GM12864 (cell line): ENCODE measurements around the gene AKIRIN1.
A peak's percentile ranks its signal among the peaks of the same experiment; 100 is the strongest.
"Not testable (repeated sequence)": the region's sequence is repeated elsewhere in the genome, so short reads cannot be mapped to it uniquely, and the experiment has no call there.

Experiments used
- DNase-seq: peaks from one replicate; pipeline ENCODE4 v3.0.0-alpha.2; 2011; ENCODE audit warnings: low read depth
- H3K4me3 ChIP-seq: 2 replicates; pipeline ENCODE4 v1.5.1; 2011; ENCODE audit warnings: mild to moderate bottlenecking, low read depth, low read length, control low read depth
- CTCF ChIP-seq: IDR thresholded peaks from 2 replicates; pipeline ENCODE4 v1.5.1; 2011; ENCODE audit warnings: low read depth, mild to moderate bottlenecking, moderate library complexity, low read length, control low read depth, inconsistent platforms; ENCODE audit errors: missing control alignments

AKIRIN1 gene

DNA sequence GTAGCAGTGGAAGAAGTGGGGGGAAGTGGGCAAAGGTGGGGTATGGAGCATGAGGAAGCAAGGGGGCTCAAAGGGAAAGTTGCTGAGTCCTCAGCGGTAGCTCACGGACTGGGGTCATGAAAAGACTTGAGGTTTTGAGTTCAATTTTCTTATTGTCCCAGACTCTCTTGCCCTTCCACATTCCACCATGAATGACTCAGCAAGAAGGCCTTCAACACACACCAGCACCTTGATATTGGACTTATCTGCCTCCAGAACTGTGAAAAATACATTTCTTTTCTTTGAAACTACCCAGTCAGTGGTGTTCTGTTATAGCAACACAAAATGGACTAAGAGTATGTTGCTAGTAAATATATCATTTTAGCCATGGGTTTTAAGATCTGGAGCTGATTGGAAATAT lies 32.1 kb upstream of the AKIRIN1 start:
- no peak for TF ChIP-seq CTCF
- no peak overlapping the region for H3K4me3 ChIP-seq
- DNase-seq, result no peak

DNA sequence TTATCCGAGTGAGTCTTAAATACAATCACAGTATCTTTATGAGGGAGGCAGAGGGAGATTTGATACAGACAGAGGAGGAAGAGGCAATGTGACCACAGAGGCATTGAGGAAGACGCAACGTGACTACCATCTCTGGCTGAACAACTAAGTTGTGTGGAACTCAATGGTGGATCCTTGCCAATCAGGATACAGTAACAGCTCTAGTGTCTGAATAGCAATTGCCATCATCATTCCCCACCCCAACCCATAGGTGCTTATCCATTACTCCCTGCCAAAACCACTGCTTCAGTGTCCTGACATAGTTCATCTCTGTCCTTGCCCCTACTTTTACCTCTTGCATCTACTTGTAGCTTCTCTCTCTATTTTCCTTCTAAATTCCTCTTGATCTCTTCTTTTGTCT lies 29.0 kb upstream of the AKIRIN1 start:
- no peak for TF ChIP-seq CTCF
- no peak overlapping the region for H3K4me3 ChIP-seq
- DNase-seq, result no peak

- no peak overlapping the region for H3K4me3 ChIP-seq
- DNase-seq, result no peak
- no peak for TF ChIP-seq CTCF
These were observed 28.5 kb upstream of the AKIRIN1 start for GRCh38 chr1:38962560-38962959.

- peak; percentile 56 for TF ChIP-seq CTCF
- DNase-seq, result no peak
- H3K4me3 ChIP-seq, result no peak overlapping the region
These were observed 26.9 kb upstream of the AKIRIN1 start for GRCh38 chr1:38964140-38964548.

DNA sequence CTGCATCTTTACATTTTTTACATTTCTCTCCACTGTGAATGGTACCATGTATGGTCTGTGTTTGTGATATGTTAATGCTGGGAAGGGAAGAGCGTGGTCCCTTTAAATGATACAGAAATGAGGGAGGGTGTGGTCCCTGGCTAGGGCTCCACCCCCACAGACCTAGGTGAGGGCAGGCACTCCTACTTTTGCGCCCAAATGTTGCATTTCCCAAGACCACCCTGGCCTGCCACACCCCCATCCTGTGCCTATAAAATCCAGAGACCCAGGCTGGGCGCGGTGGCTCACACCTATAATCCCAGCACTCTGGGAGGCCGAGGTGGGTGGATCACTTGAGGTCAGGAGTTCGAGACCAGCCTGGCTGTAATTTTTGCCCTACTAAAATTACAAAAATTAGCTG lies 17.9 kb upstream of the AKIRIN1 start:
- DNase-seq, result not testable (repeated sequence)

DNA sequence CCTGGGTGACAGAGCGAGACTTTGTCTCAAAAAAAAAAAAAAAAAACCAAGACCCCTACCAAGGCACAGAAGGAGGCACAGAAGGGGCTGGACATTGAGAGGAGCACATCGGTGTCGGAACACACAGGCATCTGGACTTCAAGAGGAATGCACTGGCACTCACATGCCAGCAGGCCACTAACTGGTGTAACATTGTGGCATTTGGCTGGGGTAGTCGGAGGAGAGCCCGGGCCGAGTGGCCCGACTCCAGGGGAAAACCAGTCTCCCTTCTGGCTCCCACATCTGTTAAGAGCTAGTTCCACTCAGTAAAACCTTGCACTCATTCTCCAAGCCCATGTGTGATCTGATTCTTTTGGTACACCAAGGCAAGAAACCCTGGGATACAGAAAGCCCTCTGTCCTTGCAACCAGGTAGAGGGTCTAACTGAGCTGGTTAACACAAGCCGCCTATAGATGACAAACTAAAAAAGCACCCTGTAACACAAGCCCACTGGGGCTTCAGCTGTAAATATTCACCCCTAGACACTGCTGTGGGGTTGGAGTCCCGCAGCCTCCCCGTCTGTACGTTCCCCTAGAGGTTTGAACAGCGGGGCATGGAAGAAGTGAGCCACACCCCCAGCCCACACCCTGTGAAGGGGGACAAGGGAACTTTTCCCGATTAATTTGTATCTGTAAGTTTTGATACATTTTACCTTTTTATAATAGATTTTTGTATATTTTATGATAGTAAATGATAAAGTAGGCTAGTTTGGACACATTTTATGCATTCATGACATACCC lies 17.2 kb upstream of the AKIRIN1 start:
- no peak overlapping the region for H3K4me3 ChIP-seq
- DNase-seq, result no peak
- no peak for TF ChIP-seq CTCF

More for the DNA sequence above, 17.9 kb upstream of the AKIRIN1 start:
- not testable (repeated sequence) for H3K4me3 ChIP-seq

DNA sequence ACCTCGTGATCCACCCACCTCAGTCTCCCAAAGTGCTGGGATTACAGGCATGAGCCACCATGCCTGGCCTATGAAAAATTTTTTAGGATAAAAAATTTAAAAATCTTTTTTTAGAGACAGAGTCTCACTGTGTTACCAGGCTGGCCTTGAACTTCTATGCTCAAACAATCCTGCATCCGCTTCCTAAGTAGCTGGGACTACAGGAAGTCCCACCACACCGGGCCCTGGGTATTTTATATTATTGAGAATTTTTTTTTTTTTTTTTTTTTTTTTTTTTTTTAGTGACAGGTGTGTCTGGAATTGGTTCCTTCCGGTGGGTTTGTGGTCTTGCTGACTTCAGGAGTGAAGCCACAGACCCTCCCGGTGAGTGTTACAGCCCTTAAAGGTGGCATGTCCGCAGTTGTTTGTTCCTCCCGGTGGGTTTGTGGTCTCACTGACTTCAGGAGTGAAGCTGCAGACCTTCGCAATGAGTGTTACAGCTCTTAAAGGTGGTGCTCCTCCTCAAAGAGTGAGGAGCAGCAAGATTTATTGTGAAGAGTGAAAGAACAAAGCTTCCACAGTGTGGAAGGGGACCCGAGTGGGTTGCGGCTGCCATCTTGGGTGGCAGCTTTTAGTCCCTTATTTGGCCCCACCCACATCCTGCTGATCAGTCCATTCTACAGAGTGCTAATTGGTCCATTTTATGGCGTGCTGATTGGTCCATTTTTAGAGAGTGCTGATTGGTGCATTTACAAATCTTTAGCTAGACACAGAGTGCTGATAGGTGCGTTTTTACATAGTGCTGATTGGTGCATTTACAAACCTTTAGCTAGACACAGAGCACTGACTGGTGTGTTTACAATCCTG lies 13.5 kb upstream of the AKIRIN1 start:
- H3K4me3 ChIP-seq, result not testable (repeated sequence)

GRCh38 chr1:38978245-38978542 lies 12.9 kb upstream of the AKIRIN1 start:
- DNase-seq, H3K4me3 ChIP-seq: not testable (repeated sequence)

More for the DNA sequence above, 13.5 kb upstream of the AKIRIN1 start:
- DNase-seq, result not testable (repeated sequence)

- not testable (repeated sequence) for DNase-seq, H3K4me3 ChIP-seq
These were observed 11.7 kb upstream of the AKIRIN1 start for GRCh38 chr1:38979380-38979779.
